HG03066 (cell line): ENCODE measurements around the gene GUCA2B.

Experiments
- ATAC-seq: cut with Tn5 transposase; IDR thresholded peaks from one replicate; pipeline ENCODE4 v1.9.1; 2021; ENCODE audit warnings: low read depth; ENCODE audit not compliant: unreplicated experiment

The GUCA2B gene

GRCh38 chr1:42152907-42153600, at the start of gene GUCA2B:
Gene GUCA2B (plus strand): TSS chr1:42153410. CDS start chr1:42153451, 41 bp downstream.
- no peak for ATAC-seq

GRCh38 chr1:42105025-42105424, 48.2 kb upstream of the GUCA2B start:
- no peak for ATAC-seq

GRCh38 chr1:42108309-42108708, 44.9 kb upstream of the GUCA2B start:
- ATAC-seq, result no peak

- no peak for ATAC-seq
These were observed 43.6 kb upstream of the GUCA2B start for GRCh38 chr1:42109600-42109999.

- ATAC-seq, result no peak
These were observed 39.0 kb upstream of the GUCA2B start for GRCh38 chr1:42114229-42114628.

GRCh38 chr1:42117214-42117613, 36.0 kb upstream of the GUCA2B start:
- ATAC-seq, result no peak

GRCh38 chr1:42118125-42118524, 35.1 kb upstream of the GUCA2B start:
- no peak for ATAC-seq

- ATAC-seq, result no peak
These were observed 30.8 kb upstream of the GUCA2B start for GRCh38 chr1:42122408-42122807.

GRCh38 chr1:42125552-42125951, 27.7 kb upstream of the GUCA2B start:
- no peak for ATAC-seq

GRCh38 chr1:42127767-42128166, 25.4 kb upstream of the GUCA2B start:
- no peak for ATAC-seq

GRCh38 chr1:42128499-42128898, 24.7 kb upstream of the GUCA2B start:
- ATAC-seq, result no peak

- no peak for ATAC-seq
These were observed 24.2 kb upstream of the GUCA2B start for GRCh38 chr1:42128964-42129363.

GRCh38 chr1:42130061-42130660, 23.0 kb upstream of the GUCA2B start:
- no peak for ATAC-seq

- ATAC-seq, result no peak
These were observed 19.8 kb upstream of the GUCA2B start for GRCh38 chr1:42133390-42133789.

- ATAC-seq, result no peak
These were observed 19.2 kb upstream of the GUCA2B start for GRCh38 chr1:42133809-42134526.

- no peak for ATAC-seq
These were observed 17.8 kb upstream of the GUCA2B start for GRCh38 chr1:42135426-42135825.

GRCh38 chr1:42136466-42136865, 16.7 kb upstream of the GUCA2B start:
- no peak for ATAC-seq

- no peak for ATAC-seq
These were observed 15.4 kb upstream of the GUCA2B start for GRCh38 chr1:42137766-42138165.

GRCh38 chr1:42138586-42138985, 14.6 kb upstream of the GUCA2B start:
- no peak for ATAC-seq

- no peak for ATAC-seq
These were observed 13.8 kb upstream of the GUCA2B start for GRCh38 chr1:42139444-42139843.

GRCh38 chr1:42140191-42140590, 13.0 kb upstream of the GUCA2B start:
- ATAC-seq, result no peak

GRCh38 chr1:42141978-42142377, 11.2 kb upstream of the GUCA2B start:
- no peak for ATAC-seq
